Measurements from ENCODE around the gene MGAT5. TPM values are rescaled to one million over a fixed set of nuclear protein-coding genes. Genes with fewer than 3 reads are reported as not detected.

The MGAT5 gene
- total RNA-seq, 1 experiment from 2014 or later, result 34.0 TPM

DNA sequence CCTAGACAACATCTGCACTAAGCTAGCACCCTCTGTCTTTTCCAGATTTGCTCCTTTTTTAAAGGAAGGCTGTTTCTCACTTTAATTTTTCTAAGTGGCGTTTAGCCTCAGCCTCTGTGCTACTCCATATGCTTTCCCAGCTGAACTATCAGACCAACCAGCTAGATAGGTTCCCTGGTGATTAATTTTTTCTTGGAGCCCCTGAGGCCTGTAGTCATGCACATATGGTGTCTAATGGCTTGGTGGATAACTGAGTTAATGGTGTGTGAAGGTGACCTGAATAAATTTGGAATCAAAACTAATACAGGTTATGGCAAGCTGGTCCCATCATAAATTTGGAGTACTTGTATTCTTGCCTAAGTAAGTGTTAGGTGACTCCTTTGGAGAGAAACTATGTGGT, 135.5 kb downstream of the MGAT5 start:
- H3K27ac ChIP-seq (ENCODE audit: low read depth, low read length), result no peak overlapping the region
- no peaks in the 10 kb centered on the region for H3K9me2 ChIP-seq (ENCODE audit: insufficient read depth)
- ChIA-PET RAD21 (ENCODE audit: low non-redundant PET in 1 of 2, low total read pairs in 2 of 2, uncharacterized antibody in 2 of 2, unreplicated experiment in 2 of 2) (no interaction called here), CTCF (no interaction called here), POLR2A (no interaction called here)
- H3K9me3 ChIP-seq (ENCODE audit: control insufficient read depth in 1 of 2, insufficient read depth in 1 of 2, low read depth in 1 of 2, low read length in 2 of 2), result no peaks in the 10 kb centered on the region
- H3K9ac ChIP-seq (ENCODE audit: low read length), result no peak overlapping the region
- no peaks in the 10 kb centered on the region for H4K20me1 ChIP-seq (ENCODE audit: insufficient read depth)
- H3K4me1 ChIP-seq (ENCODE audit: control insufficient read depth in 1 of 2, insufficient read depth in 2 of 2, low read length in 2 of 2), result peaks cover 4 to 16% of the 10 kb centered on the region in 2 experiments; a peak in 2 of 4 replicates
- no peaks in the 10 kb centered on the region for H3K79me2 ChIP-seq (ENCODE audit: insufficient read depth, low read length)
- H2AFZ ChIP-seq (ENCODE audit: low read depth, low read length, poor library complexity, severe bottlenecking), result no peak overlapping the region
- TF ChIP-seq CBX3 (IDR thresholded peaks at IDR 0.05; ENCODE audit: low read depth) (no peak), EZH2 (IDR thresholded peaks at IDR 0.05) (no peak), ZFX (IDR thresholded peaks at IDR 0.05) (no peak), SP1 (IDR thresholded peaks at IDR 0.05; ENCODE audit: low read depth) (no peak), POLR2AphosphoS5 (IDR thresholded peaks at IDR 0.05; ENCODE audit: low read depth, low read length) (no peak), RAD21 (IDR thresholded peaks at IDR 0.05; ENCODE audit: low read depth) (no peak), JUND (IDR thresholded peaks at IDR 0.05) (no peak), ELF1 (IDR thresholded peaks at IDR 0.05; ENCODE audit: borderline replicate concordance, low read depth) (no peak), POLR2A (IDR thresholded peaks at IDR 0.05; ENCODE audit: borderline replicate concordance, extremely low read depth, insufficient read depth, insufficient read length) (no peak), EZH2phosphoT487 (IDR thresholded peaks at IDR 0.05; ENCODE audit: borderline replicate concordance) (no peak), FOSL1 (IDR thresholded peaks at IDR 0.05; ENCODE audit: low read depth) (no peak), EGR1 (IDR thresholded peaks at IDR 0.05; ENCODE audit: low read depth) (no peak), CEBPB (IDR thresholded peaks at IDR 0.05; ENCODE audit: low read depth) (no peak)
- TF ChIP-seq, protein P1, sequence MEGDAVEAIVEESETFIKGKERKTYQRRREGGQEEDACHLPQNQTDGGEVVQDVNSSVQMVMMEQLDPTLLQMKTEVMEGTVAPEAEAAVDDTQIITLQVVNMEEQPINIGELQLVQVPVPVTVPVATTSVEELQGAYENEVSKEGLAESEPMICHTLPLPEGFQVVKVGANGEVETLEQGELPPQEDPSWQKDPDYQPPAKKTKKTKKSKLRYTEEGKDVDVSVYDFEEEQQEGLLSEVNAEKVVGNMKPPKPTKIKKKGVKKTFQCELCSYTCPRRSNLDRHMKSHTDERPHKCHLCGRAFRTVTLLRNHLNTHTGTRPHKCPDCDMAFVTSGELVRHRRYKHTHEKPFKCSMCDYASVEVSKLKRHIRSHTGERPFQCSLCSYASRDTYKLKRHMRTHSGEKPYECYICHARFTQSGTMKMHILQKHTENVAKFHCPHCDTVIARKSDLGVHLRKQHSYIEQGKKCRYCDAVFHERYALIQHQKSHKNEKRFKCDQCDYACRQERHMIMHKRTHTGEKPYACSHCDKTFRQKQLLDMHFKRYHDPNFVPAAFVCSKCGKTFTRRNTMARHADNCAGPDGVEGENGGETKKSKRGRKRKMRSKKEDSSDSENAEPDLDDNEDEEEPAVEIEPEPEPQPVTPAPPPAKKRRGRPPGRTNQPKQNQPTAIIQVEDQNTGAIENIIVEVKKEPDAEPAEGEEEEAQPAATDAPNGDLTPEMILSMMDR (IDR thresholded peaks at IDR 0.05 in 2 of 3, conservative IDR thresholded peaks at IDR 0.05 in 1 of 3; ENCODE audit: borderline replicate concordance in 1 of 3, insufficient read depth in 1 of 3, low read depth in 2 of 3, low read length in 2 of 3), result no peak
- TF ChIP-seq, protein P2, sequence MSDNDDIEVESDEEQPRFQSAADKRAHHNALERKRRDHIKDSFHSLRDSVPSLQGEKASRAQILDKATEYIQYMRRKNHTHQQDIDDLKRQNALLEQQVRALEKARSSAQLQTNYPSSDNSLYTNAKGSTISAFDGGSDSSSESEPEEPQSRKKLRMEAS (IDR thresholded peaks at IDR 0.05), result no peak
- TF ChIP-seq, protein P3, sequence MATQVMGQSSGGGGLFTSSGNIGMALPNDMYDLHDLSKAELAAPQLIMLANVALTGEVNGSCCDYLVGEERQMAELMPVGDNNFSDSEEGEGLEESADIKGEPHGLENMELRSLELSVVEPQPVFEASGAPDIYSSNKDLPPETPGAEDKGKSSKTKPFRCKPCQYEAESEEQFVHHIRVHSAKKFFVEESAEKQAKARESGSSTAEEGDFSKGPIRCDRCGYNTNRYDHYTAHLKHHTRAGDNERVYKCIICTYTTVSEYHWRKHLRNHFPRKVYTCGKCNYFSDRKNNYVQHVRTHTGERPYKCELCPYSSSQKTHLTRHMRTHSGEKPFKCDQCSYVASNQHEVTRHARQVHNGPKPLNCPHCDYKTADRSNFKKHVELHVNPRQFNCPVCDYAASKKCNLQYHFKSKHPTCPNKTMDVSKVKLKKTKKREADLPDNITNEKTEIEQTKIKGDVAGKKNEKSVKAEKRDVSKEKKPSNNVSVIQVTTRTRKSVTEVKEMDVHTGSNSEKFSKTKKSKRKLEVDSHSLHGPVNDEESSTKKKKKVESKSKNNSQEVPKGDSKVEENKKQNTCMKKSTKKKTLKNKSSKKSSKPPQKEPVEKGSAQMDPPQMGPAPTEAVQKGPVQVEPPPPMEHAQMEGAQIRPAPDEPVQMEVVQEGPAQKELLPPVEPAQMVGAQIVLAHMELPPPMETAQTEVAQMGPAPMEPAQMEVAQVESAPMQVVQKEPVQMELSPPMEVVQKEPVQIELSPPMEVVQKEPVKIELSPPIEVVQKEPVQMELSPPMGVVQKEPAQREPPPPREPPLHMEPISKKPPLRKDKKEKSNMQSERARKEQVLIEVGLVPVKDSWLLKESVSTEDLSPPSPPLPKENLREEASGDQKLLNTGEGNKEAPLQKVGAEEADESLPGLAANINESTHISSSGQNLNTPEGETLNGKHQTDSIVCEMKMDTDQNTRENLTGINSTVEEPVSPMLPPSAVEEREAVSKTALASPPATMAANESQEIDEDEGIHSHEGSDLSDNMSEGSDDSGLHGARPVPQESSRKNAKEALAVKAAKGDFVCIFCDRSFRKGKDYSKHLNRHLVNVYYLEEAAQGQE (IDR thresholded peaks at IDR 0.05; ENCODE audit: low read depth), result no peak
- no peak overlapping the region for H3K4me3 ChIP-seq (replicated peaks in 1 of 2; ENCODE audit: low read depth in 1 of 2, low read length in 2 of 2)
- no peaks in the 10 kb centered on the region for H3K36me3 ChIP-seq (ENCODE audit: control insufficient read depth in 1 of 2, insufficient read depth in 2 of 2, low read length in 2 of 2)
- DNase-seq (ENCODE audit: low read depth, low spot score) (no peak), ATAC-seq (no peak)
- no peaks in the 10 kb centered on the region for H3K27me3 ChIP-seq (ENCODE audit: insufficient read depth, low read length)
- intact Hi-C loops (cut with micrococcal nuclease), result no loop called here
- no peak overlapping the region for H3K4me2 ChIP-seq (ENCODE audit: low read length)
- BruUV-seq (replicated peaks), result no TSS peak

Data from HCT116 (cell line).